Effector memory CD8-positive, alpha-beta T cell (primary cell): ENCODE results near the gene CUL4B.
"Not testable (repeated sequence)": the region's sequence is repeated elsewhere in the genome, so short reads cannot be mapped to it uniquely, and the experiment has no call there.

Source experiments
- ATAC-seq: fragments of 150-1000 bp; cut with Tn5 transposase; replicated peaks from 2 replicates; pipeline ENCODE4 v1.10.0; 2021; ENCODE audit warnings: mild to moderate bottlenecking, moderate library complexity
- DNase-seq, 3 experiments: peaks; one replicate each; pipeline ENCODE4 v3.0.0; 2021
- H3K27ac Mint-ChIP-seq, 2 donors: one replicate each; pipeline ENCODE4 v1.8.0; 2022; ENCODE audit warnings: mild to moderate bottlenecking in 2 of 2, mixed read lengths in 2 of 2, moderate library complexity in 2 of 2
- H3K27me3 Mint-ChIP-seq, 2 donors: one replicate each; pipeline ENCODE4 v1.8.0; 2022; ENCODE audit warnings: mixed read lengths in 2 of 2
- H3K36me3 Mint-ChIP-seq: one replicate; pipeline ENCODE4 v1.8.0; 2022; ENCODE audit warnings: mild to moderate bottlenecking, moderate library complexity, mixed read lengths; ENCODE audit not compliant: insufficient read depth
- H3K4me1 Mint-ChIP-seq, 2 donors: one replicate each; pipeline ENCODE4 v1.8.0; 2022; ENCODE audit warnings: low read depth in 2 of 2, mixed read lengths in 2 of 2
- H3K4me3 Mint-ChIP-seq, 2 donors: one replicate each; pipeline ENCODE4 v1.8.0; 2022; ENCODE audit warnings: mild to moderate bottlenecking in 2 of 2, mixed read lengths in 2 of 2, moderate library complexity in 2 of 2
- H3K9me3 Mint-ChIP-seq, 2 donors: one replicate each; pipeline ENCODE4 v1.8.0; 2022; ENCODE audit warnings: mixed read lengths in 2 of 2
- total RNA-seq, 9 experiments: gene quantifications; one replicate each; lab custom pipeline; 2026; lab: John Stamatoyannopoulos, UW

The CUL4B gene
- total RNA-seq, result 39.7 to 145 (median 53.8) reads per million in 9 experiments

- peak within 1 kb of the TSS; percentile 92 to 94 for H3K27ac Mint-ChIP-seq
- H3K9me3 Mint-ChIP-seq, result no peaks in the 10 kb centered on the region
- H3K36me3 Mint-ChIP-seq, result peaks cover 13% of the 10 kb centered on the region
- peak; percentile 86 to 91 (median 87) for DNase-seq
- peak; percentile 89 for ATAC-seq
- H3K4me3 Mint-ChIP-seq, result peak within 1 kb of the TSS; percentile 93 to 95
- H3K4me1 Mint-ChIP-seq, result peaks cover 4 to 27% of the 10 kb centered on the region in 2 donors
- no peaks in the 10 kb centered on the region for H3K27me3 Mint-ChIP-seq
Measured at GRCh38 chrX:120560842-120561633, at the start of gene CUL4B. TSS of gene CUL4B (minus strand) at chrX:120560962. CDS start at chrX:120560638, 324 bp downstream.

DNA sequence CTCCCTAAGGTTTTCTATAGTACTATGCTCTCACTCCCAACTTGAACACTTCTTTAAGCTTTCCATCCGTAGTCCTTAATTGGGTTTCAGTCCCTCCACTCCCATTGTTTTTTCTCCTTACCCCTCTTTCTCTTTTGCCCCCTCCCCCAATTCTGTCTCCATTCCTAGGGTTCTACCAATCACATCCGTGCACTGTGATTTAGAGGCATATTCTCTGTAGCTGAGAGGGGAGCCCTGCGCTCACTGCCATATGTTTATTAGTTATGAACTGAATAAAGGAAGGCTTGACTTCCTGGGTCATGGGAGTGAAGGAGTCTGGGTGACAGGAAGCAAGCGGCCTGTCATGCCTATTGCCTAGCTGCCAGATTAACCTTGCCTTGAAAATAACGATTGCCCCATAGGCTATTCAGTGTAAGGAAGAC is 43.6 kb upstream of the CUL4B start:
- DNase-seq, result peak; percentile 11 to 27 (median 13)
- Mint-ChIP-seq H3K36me3 (peaks cover 14% of the 10 kb centered on the region), H3K9me3 (no peaks in the 10 kb centered on the region), H3K27ac (peak overlapping the region; percentile 98 to 100), H3K27me3 (no peaks in the 10 kb centered on the region), H3K4me3 (peak overlapping the region; percentile 99), H3K4me1 (peaks cover 5 to 9% of the 10 kb centered on the region in 2 donors)
- ATAC-seq, result peak; percentile 69

DNA sequence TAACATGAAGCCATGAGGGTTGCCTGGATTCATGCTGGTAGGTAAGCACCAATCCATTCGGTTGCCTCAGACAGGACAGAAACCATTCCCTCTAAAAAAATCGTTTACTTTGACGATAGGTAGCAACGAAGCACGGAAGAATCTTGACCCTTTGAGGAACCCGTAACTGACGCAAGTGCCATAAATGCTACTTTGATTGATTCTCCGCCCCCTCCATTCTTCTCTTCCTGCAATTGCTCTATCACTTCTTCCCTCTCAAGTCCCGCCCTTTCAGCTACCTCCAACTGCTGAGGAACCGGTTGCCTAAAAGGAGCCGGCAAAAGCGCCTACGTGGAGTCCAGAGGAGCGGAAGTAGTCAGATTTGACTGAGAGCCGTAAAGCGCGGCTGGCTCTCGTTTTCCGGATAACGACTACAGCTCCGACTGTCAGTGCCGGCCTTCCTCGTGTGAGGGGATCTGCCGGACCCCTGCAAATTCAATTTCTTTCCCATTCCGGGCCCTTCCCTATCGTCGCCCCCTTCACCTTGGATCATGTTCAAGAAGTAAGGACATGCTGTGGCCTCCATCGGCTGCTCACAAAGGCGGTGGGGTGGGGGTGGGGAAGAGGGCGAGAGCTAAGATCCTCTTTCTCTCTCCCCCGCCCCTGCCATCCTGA is 43.1 kb upstream of the CUL4B start, which contains the start of gene MCTS1:
MCTS1 (plus strand) TSS at position 395 of the 654 bp plus-strand sequence; CDS start at position 531, 136 bp downstream.
- H3K4me3 Mint-ChIP-seq, result peak within 1 kb of the TSS; percentile 99
- peak within 1 kb of the TSS; percentile 98 to 100 for H3K27ac Mint-ChIP-seq
- peaks cover 11% of the 10 kb centered on the region for H3K36me3 Mint-ChIP-seq
- no peaks in the 10 kb centered on the region for H3K27me3 Mint-ChIP-seq
- peak; percentile 64 to 66 (median 65) for DNase-seq
- peak; percentile 91 for ATAC-seq
- peaks cover 5 to 9% of the 10 kb centered on the region in 2 donors for H3K4me1 Mint-ChIP-seq
- no peaks in the 10 kb centered on the region for H3K9me3 Mint-ChIP-seq

DNA sequence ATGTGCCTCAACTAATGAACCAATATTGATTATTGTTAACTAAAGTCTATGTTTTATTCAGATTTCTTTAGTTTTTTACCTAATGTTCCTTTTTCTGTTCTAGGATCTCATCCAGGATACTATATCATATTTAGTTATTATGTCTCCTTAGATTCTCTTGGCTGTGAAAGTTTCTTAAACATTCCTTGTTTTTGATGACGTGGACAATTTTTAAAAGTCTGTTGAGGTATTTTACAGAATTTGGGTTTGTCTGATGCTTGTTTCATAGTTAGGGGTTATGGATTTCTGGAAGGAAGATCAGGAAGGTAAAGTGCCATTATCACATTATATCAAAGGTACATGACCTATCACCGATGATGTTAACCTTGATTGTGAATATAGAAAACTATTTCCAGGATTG is 24.9 kb upstream of the CUL4B start:
- Mint-ChIP-seq H3K36me3 (no peaks in the 10 kb centered on the region), H3K4me1 (no peaks in the 10 kb centered on the region), H3K27me3 (peaks cover 24 to 32% of the 10 kb centered on the region in 2 donors), H3K9me3 (no peaks in the 10 kb centered on the region), H3K27ac (no peak overlapping the region), H3K4me3 (no peak overlapping the region)
- DNase-seq (no peak), ATAC-seq (no peak)

DNA sequence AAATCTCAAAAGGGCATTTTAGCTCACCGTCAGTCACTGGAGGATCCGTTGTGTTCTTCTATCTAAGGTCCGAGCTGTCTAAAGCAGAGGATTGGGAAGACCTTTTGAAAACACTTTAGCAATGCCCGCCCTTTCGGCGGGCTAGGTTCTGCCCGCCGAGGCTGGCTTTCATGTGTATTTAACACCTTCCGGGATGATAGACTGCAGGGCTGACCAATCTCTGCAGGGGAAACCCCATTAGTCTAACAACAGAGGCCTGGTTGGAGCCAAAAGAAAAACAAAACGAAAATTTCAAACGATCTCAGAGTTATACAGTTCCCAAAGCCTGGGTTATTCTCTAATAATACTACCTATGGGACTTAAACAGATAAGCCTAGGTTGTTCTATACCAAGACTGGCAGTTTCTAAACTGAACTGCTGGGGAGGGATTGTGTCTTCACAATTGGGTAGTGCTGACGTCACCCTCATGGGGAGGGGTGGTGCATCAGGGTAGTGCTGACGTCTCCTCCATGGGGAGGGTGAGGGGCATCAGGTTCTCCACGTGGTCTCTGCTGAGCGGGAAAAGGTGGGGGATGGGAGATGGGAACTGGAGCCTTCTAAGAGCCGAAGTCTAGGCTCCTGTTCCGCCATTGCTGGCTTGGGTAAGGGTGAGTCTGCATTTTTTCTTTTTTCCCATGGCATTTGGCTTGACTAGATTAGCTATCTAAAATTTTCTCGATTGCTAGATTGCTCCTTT is 14.8 kb upstream of the CUL4B start:
- Mint-ChIP-seq H3K27ac (no peak overlapping the region), H3K36me3 (no peaks in the 10 kb centered on the region), H3K27me3 (peaks cover 11 to 17% of the 10 kb centered on the region in 2 donors), H3K9me3 (no peaks in the 10 kb centered on the region), H3K4me3 (no peak overlapping the region), H3K4me1 (no peaks in the 10 kb centered on the region)
- ATAC-seq (no peak), DNase-seq (no peak)

DNA sequence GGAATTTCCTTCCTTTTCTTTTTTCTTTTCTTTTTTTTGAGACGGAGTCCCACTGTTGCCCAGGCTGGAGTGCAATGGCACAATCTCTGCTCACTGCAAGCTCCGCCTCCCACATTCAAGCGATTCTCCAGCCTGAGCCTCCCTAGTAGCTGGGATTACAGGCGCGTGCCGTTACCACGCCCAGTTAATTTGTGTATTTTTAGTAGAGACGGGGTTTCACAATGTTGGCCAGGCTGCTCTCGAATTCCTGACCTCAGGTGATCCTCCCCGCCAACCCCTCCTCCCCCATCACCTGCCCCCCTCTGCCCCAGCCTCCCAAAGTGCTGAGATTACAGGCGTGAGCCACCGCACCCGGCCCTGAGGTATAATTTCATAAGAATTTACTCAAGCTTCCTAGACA is 13.0 kb upstream of the CUL4B start:
- peaks cover 11 to 17% of the 10 kb centered on the region in 2 donors for H3K27me3 Mint-ChIP-seq
- not testable (repeated sequence) for H3K9me3 Mint-ChIP-seq, DNase-seq

GRCh38 chrX:120570011-120570600 is 9.3 kb upstream of the CUL4B start:
- no peak for ATAC-seq
- Mint-ChIP-seq H3K27me3 (no peaks in the 10 kb centered on the region), H3K4me1 (no peaks in the 10 kb centered on the region), H3K36me3 (no peaks in the 10 kb centered on the region), H3K27ac (no peak overlapping the region), H3K9me3 (no peaks in the 10 kb centered on the region), H3K4me3 (no peak overlapping the region)
- no peak for DNase-seq

More for the DNA sequence above, 13.0 kb upstream of the CUL4B start:
- H3K4me3 Mint-ChIP-seq, H3K36me3 Mint-ChIP-seq, ATAC-seq, H3K27ac Mint-ChIP-seq, H3K4me1 Mint-ChIP-seq: not testable (repeated sequence)

DNA sequence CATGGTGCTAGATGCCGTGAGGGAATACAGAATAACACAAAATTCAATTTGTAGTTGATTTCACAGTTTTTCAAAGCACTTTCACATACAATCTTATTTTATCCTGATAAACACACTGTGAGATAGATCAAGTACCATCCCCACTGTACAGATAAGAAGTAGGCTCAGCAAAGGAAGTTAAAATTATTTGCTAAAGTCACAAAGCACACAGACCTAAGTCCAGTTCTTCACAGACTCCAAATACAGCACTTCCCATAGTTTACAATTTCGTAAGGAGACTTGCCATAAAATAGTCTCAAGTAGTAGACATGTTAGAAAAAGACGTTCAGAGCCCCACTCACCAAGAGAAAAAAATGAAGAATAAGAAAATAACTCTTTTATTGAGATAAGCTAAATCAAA is 7.8 kb upstream of the CUL4B start:
- Mint-ChIP-seq H3K9me3 (no peaks in the 10 kb centered on the region), H3K36me3 (no peaks in the 10 kb centered on the region), H3K27me3 (no peaks in the 10 kb centered on the region), H3K27ac (no peak overlapping the region), H3K4me3 (no peak overlapping the region), H3K4me1 (no peaks in the 10 kb centered on the region)
- ATAC-seq (no peak), DNase-seq (no peak)

GRCh38 chrX:120568035-120568434 is 7.3 kb upstream of the CUL4B start:
- Mint-ChIP-seq H3K36me3 (no peaks in the 10 kb centered on the region), H3K27me3 (no peaks in the 10 kb centered on the region), H3K4me1 (no peaks in the 10 kb centered on the region), H3K27ac (no peak overlapping the region), H3K9me3 (no peaks in the 10 kb centered on the region), H3K4me3 (no peak overlapping the region)
- ATAC-seq (no peak), DNase-seq (no peak)

GRCh38 chrX:120566817-120567216 is 6.1 kb upstream of the CUL4B start:
- Mint-ChIP-seq H3K4me1 (peaks cover 0 to 6% of the 10 kb centered on the region in 2 donors), H3K27ac (no peak overlapping the region), H3K9me3 (no peaks in the 10 kb centered on the region), H3K27me3 (no peaks in the 10 kb centered on the region), H3K4me3 (no peak overlapping the region), H3K36me3 (peaks cover 3% of the 10 kb centered on the region)
- ATAC-seq (no peak), DNase-seq (no peak)

- H3K27me3 Mint-ChIP-seq, result no peaks in the 10 kb centered on the region
- DNase-seq, result no peak
- no peak for ATAC-seq
- no peaks in the 10 kb centered on the region for H3K9me3 Mint-ChIP-seq
- H3K4me3 Mint-ChIP-seq, result no peak overlapping the region
- peaks cover 9% of the 10 kb centered on the region for H3K36me3 Mint-ChIP-seq
- no peak overlapping the region for H3K27ac Mint-ChIP-seq
- peaks cover 2 to 9% of the 10 kb centered on the region in 2 donors for H3K4me1 Mint-ChIP-seq
Measured at GRCh38 chrX:120564925-120565324, 4.2 kb upstream of the CUL4B start.

DNA sequence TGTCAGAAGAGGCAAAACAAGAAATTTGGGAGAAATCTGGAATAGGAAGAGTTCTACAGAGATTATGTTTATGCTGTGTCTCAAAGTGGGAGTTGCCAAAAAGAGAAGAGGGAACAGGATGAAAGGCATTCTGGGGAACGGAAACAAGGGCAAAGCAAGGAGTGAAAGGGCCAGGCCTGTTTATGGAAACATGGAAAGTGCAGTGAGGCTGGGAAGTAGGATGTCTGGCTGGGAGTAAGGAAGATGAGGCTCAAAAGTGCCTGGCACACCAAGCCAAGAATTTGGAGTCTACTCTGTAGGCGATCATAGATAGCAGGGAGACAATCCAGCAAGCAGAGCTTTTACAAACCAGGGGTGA is 1.8 kb upstream of the CUL4B start:
- ATAC-seq (no peak), DNase-seq (no peak)
- Mint-ChIP-seq H3K4me3 (no peak overlapping the region), H3K9me3 (no peaks in the 10 kb centered on the region), H3K36me3 (peaks cover 12% of the 10 kb centered on the region), H3K27ac (peak overlapping the region; percentile 92 to 94), H3K4me1 (peaks cover 4 to 19% of the 10 kb centered on the region in 2 donors), H3K27me3 (no peaks in the 10 kb centered on the region)
